ENCODE measurements around the gene CERS3.
"Not testable (repeated sequence)": the region's sequence is repeated elsewhere in the genome, so short reads cannot be mapped to it uniquely, and the experiment has no call there.

Gene CERS3

DNA sequence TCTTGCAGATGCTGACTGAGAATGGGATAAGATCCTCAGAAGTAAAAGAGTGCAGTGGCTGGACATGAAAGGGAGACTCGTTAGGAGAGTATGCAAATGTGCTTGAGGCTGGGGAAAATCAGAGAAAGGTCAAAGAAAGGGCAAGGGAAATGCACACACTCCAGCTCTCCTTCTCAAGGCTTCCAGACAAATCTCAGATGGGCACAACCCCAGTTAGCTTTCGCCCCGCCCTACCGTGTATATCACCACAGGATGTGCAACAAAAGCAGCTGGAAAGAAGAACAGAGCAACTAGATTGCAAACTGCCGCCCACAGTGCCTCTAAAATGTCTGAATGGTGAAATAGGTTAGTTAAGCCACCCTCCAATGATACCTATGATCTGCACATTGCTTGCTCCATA is 63.9 kb downstream of the CERS3 start:
- no peak for DNase-seq (ENCODE audit: low read depth in 2 of 2)

DNA sequence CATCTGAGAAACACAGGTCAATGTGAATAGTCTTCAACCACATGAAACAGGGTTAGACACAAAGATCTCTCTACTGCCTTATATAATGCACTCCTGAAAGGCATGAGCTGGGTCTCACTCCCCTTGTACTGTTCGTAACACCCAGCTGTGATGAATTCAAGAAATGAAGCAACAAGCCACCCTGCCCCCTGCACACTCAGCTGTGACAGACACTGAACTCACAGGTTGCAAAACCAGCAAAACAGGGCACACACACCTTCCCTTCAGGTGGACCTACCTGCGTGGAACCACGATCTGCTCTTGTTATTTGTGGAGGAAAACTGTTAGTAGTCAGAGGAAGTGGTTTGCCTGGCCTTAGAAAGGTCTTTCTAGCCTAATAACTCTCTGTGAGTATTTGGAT is 64.5 kb downstream of the CERS3 start:
- no peak for DNase-seq (ENCODE audit: low read depth in 2 of 2)

DNA sequence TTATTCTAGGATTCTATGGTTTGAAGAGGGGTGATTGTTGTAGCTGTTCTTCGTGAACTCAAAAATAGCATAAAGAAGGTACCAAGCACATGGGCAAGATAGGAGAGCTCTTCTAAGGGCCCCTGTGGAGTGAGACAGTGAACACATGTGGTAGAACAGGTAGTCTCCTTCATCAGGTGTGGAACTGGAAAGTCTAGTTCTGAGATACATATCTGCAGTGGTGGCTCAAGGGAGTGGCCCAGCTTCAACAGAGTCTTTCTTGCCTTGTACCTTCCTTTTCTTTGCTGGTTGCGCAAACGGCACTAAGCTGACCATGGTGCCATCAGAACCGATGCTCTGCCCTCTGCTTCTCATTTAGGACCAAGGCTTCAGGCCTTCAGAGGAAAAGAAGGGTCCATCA is 65.2 kb downstream of the CERS3 start:
- DNase-seq (ENCODE audit: low read depth in 2 of 2) = no peak

- no peak for DNase-seq (ENCODE audit: low read depth in 2 of 2)
These were observed 67.7 kb downstream of the CERS3 start for GRCh38 chr15:100461049-100461448.

GRCh38 chr15:100457201-100457600 is 71.5 kb downstream of the CERS3 start:
- DNase-seq (ENCODE audit: low read depth in 2 of 2) = no peak

DNA sequence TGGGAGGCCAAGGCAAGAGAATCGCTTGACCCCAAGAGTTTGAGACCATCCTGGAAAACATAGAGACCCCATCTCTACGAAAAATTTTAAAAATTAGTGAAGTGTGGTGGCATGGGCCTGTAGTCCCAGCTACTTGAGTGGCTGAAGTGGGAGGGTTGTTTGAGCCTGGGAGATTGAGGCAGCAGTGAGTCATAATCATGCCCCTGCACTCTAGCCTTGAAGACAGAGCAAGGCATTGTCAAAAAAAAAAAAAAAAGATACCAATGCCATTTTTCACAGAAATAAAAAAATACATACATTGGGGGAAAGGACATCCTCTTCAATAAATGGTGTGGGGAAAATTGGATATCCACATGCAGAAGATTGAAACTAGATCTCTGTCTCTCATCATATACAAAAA is 74.6 kb downstream of the CERS3 start:
- no peak for DNase-seq (ENCODE audit: low read depth in 2 of 2)

DNA sequence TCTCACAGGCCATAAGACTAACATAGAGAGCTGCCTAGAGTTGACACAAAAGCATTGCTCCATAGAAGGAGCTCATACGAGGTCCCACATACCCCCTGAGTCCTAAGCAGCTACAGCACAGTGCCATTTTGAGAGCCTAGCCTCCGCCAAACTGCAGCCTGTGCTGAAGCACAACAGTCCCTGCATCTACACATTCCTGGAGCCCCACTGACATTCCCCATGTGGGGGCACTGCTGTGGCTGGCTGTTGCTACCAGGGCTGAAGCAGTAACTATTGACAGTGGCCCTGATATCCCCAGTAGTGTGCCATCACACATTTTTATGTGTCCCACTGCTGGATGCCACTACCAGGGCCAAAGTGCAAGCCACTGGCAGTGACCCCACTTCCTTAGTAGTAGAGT is 80.3 kb downstream of the CERS3 start:
- no peak for DNase-seq (ENCODE audit: low read depth in 2 of 2)

GRCh38 chr15:100441063-100441462 is 87.7 kb downstream of the CERS3 start:
- not testable (repeated sequence) for DNase-seq (ENCODE audit: low read depth in 2 of 2)

- DNase-seq (ENCODE audit: low read depth in 2 of 2) = no peak
These were observed 89.2 kb downstream of the CERS3 start for GRCh38 chr15:100439514-100439913.

- no peak for DNase-seq (ENCODE audit: low read depth in 2 of 2)
These were observed 90.2 kb downstream of the CERS3 start for GRCh38 chr15:100438570-100438969.

DNA sequence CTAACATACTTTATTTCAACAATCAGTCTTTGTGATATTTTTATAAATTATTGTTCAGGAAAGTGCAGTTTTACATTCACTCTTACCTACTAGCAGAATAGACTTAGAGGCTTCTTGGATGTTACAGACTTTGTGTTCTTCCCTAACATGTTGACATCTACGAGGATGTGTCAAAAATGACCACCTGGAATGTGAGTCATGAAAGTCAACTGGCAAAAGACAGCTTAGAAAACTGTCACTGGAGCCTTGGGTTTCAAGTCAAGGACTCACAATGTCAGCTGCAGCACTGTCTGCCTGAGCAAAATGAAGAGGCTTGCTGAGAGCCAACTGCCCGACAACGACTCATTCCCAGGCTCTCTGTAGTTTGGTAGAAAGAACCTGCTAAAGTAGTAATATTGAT is 91.5 kb downstream of the CERS3 start:
- no peak for DNase-seq (ENCODE audit: low read depth in 2 of 2)

- no peak for DNase-seq (ENCODE audit: low read depth in 2 of 2)
These were observed 94.2 kb downstream of the CERS3 start for GRCh38 chr15:100434561-100434960.

GRCh38 chr15:100434038-100434437 is 94.7 kb downstream of the CERS3 start:
- no peak for DNase-seq (ENCODE audit: low read depth in 2 of 2)

GRCh38 chr15:100433304-100433703 is 95.4 kb downstream of the CERS3 start:
- no peak for DNase-seq (ENCODE audit: low read depth in 2 of 2)

DNA sequence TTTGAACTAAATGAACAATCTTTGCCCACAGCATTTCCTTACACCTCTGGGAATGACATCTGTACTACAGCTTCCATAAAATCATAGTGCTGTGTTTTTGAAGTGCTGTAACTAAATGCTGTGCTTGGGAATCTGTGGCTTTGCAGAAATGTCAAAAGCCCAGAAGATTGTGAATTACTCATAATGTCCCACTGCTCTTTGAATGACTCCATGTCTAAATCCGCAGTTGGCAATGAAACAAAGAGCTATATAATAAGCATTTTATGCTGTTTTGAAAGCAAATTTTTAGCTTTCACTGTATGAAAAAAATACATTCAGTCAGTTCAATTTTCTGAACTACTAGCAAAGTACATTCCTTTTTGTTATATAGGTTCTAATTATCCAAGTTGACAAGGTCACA is 98.3 kb downstream of the CERS3 start:
- DNase-seq (ENCODE audit: low read depth in 2 of 2) = no peak

DNA sequence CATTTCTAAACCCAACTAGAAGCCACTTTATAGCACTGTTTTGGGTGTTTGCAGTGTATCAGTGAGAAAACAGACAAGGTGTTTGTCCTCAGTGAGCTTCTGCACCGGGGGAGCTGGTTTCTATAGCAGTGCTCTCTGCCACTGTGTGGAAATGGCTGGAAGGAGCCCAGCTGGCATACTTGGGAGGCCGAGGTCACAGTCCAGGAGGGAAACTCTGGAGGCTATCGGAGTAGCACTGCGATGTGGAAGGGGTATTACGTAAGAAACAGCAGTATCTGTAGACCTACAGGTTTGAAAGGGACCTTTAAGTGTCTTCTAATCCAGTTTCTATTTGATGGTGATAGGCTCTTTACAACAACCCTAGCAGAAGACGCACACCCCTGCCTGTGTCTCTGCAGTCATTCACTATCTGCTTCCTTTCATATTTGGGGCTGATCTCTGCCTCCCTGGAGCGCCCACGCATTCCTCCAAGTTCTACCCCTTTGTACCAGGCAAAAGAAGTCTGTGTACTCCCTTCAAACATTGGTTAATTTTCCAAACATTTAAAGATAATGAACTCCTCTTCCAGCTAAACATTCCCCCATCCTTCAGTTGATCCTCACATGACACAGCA is 99.5 kb downstream of the CERS3 start:
- no peak for DNase-seq (ENCODE audit: low read depth in 2 of 2)

GRCh38 chr15:100426937-100427336 is 101.8 kb downstream of the CERS3 start:
- DNase-seq (ENCODE audit: low read depth in 2 of 2) = no peak

GRCh38 chr15:100405179-100405578 is 123.6 kb downstream of the CERS3 start:
- no peak for DNase-seq (ENCODE audit: low read depth in 2 of 2)

GRCh38 chr15:100400996-100401395 is 127.8 kb downstream of the CERS3 start:
- no peak for DNase-seq (ENCODE audit: low read depth in 2 of 2)

GRCh38 chr15:100394736-100395440 is 133.9 kb downstream of the CERS3 start:
- no peak for DNase-seq (ENCODE audit: low read depth in 2 of 2)

- no peak for DNase-seq (ENCODE audit: low read depth in 2 of 2)
These were observed 135.7 kb downstream of the CERS3 start for GRCh38 chr15:100393008-100393407.

DNA sequence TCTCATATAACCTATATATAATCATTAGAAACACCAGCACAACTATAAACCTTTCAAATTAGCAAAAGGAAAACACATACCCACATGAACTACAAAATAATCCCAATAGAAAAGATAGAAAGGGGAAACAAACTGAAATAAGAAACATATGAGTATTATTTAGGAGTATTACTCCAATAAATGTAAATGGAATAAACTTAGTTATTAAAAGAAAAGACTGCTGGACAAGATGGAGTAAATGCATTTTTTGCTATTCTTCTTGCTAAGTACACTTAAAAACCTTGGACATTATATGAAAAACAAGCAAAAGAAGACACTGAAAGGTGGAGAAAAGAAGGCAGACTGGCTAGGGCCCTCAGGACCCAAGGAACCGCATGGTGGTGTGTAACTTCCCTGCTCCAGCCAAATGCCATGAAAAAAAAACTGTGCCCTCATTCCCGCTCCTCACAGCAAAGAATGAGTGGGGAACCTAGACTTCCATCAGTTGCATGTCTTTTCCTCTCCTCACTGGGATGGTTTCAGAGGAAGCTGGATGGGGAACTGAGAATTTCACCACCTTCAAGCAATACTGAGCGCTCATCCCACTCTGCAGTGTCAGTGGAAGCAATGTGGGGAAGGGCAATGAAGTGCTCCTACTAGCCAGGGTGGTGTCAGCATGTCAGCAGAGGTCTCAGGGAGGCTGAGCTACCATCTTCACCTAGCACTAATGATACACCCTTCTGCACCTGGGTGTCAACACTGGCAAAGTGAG is 143.3 kb downstream of the CERS3 start:
- DNase-seq (ENCODE audit: low read depth in 2 of 2) = no peak

GRCh38 chr15:100384108-100384410 is 144.7 kb downstream of the CERS3 start:
- DNase-seq (ENCODE audit: low read depth in 2 of 2) = no peak
